MG63 (cell line): ENCODE data around the gene DDX54. TPM values are rescaled to one million over a fixed set of nuclear protein-coding genes. Genes with fewer than 3 reads are reported as not detected.
"Not testable (repeated sequence)": the region's sequence is repeated elsewhere in the genome, so short reads cannot be mapped to it uniquely, and the experiment has no call there.

Source experiments
- DNase-seq: peaks from one replicate; pipeline ENCODE4 v3.0.0-alpha.2; 2020
- H3K27me3 ChIP-seq: fragments of 250-450 bp; sonication (Bioruptor Pico); 2 replicates; pipeline ENCODE4 v1.5.1; 2020; ENCODE audit warnings: mild to moderate bottlenecking, moderate library complexity
- H3K36me3 ChIP-seq: fragments of 250-450 bp; sonication (Bioruptor Pico); 2 replicates; pipeline ENCODE4 v1.5.1; 2020; ENCODE audit warnings: mild to moderate bottlenecking, moderate library complexity
- H3K4me3 ChIP-seq: fragments of 250-450 bp; sonication (Bioruptor Pico); 2 replicates; pipeline ENCODE4 v1.5.1; 2020; ENCODE audit warnings: mild to moderate bottlenecking, moderate library complexity
- H3K9me3 ChIP-seq: fragments of 250-450 bp; sonication (Bioruptor Pico); 2 replicates; pipeline ENCODE4 v1.5.1; 2020; ENCODE audit warnings: mild to moderate bottlenecking, moderate library complexity
- total RNA-seq: library from RNA; depleted of rRNA; stranded (reverse); fragments of >200 nt; shearing (Covaris generic); gene quantifications from 2 replicates; pipeline ENCODE4 v1.2.3, GENCODE V29; 2014; ENCODE audit warnings: low replicate concordance

The DDX54 gene
- total RNA-seq, 1 experiment from 2014 or later = 80.5 TPM

DNA sequence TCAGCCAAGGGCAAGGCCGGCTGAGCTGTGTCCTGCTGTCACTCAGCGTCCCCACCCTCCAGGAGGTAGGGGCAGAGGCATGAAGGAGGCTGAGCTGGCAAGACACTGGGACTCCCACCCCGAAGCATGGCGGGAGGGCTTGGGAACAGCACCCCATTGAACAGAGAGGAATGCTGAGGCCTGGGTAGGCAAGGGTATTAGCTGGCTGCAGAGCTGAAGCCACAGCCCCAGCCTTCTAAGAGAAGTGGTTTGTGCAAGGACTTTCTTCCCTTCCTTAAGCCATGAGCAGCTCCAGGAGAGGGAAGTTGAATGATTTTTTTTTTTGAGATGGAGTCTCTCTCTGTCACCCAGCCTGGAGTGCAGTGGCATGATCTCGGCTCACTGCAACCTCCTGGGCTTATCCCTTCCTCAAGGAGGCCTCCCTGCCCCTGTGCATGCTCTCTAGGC, 42.4 kb downstream of the DDX54 start:
- no peaks in the 10 kb centered on the region for H3K27me3 ChIP-seq
- no peaks in the 10 kb centered on the region for H3K36me3 ChIP-seq
- no peak for DNase-seq
- no peaks in the 10 kb centered on the region for H3K9me3 ChIP-seq
- H3K4me3 ChIP-seq = no peak overlapping the region

DNA sequence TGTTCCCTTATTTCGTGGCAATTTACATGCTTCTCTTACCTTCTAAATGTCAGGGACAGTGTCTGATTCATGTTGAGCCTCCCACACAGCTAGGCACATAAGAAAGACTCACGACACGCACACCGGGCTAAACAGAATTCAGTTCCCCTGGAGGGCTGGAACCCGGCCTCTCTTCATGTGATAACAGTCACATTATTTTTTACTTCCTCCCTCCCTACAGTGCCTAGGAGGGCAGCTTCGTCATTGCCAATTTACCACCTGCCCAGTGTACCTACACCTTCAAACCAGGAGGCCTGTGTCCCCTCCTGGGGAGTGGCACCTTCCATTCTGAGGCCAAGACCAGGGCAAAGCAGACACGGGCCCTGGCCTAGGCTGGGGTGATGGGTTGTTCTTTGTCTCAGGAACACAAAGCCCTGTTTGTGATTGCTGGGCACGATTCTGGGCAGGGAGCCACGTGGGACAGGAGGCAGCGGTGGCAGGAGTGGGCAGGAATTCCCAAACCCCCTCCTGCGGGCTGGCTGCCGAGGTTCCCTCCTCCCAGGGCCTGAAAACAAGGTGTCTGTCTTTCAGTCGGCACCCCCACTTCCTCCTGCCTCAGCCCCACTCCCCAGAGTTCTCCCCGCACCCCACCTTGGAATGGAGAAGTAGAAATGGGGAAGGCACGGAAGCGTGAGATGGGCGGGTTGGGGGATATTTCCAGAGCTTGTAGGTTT, 42.9 kb downstream of the DDX54 start:
- Histone ChIP-seq H3K27me3 (no peaks in the 10 kb centered on the region), H3K36me3 (no peaks in the 10 kb centered on the region), H3K9me3 (no peaks in the 10 kb centered on the region), H3K4me3 (no peak overlapping the region)
- no peak for DNase-seq

DNA sequence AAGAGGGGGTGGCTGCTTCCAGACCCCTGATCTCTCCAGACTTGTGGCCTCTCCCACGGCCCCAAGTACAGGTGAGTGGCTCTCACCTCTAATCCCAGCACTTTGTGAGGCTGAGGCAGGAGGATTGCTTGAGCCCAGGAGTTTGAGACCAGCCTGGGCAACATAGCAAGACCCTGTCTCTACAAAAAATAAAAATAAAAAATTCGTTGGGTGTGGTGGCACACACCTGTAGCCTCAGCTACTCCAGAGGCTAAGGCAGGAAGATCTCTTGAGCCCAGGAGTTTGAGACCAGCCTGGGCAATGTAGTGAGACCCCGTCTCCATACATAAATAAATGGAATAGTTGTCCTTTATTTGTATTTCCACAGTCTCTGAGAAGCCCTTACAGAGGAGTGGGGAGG, 43.6 kb downstream of the DDX54 start:
- H3K9me3 ChIP-seq, H3K27me3 ChIP-seq, H3K4me3 ChIP-seq, DNase-seq, H3K36me3 ChIP-seq: not testable (repeated sequence)

DNA sequence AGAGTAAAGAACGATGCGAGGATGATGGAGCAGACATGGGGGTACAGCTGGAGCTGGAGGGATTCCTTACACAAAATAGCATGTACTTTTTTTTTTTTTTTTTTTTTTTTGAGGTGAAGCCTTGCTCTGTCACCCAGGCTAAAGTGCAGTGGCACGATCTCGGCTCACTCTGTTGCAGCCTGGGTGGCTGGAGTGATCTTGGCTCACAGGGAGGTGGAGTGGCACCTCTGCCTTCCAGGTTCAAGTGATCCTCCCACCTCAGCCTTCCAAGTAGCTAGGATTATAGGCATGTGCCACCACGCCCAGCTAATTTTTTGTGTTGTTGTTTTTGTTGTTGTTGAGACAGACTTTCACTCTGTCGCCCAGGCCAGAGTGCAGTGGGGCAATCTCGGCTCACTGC, 44.6 kb downstream of the DDX54 start:
- Histone ChIP-seq H3K9me3 (no peaks in the 10 kb centered on the region), H3K36me3 (no peaks in the 10 kb centered on the region), H3K4me3 (no peak overlapping the region), H3K27me3 (no peaks in the 10 kb centered on the region)
- no peak for DNase-seq

DNA sequence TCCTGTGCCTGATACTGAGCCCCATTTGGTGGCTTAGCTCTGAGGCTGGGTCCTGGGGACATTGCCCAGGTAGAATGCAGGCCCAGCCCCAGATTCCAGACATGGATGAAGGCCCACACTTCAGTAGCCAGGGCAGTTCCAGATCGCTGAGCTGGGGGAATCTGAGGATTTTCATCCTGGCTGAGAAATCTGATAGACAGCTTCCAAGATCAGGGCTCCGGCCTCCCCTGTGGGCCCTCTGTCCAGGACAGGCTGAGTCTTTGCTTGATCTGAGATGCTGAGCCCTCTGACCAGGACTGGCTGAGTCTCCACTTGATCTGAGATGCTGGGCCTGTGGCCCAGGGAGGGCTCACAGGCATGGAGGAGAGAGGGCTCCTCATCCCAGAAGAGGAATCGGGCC, 46.5 kb downstream of the DDX54 start:
- no peak for DNase-seq
- H3K36me3 ChIP-seq = no peaks in the 10 kb centered on the region
- no peak overlapping the region for H3K4me3 ChIP-seq
- H3K9me3 ChIP-seq = no peaks in the 10 kb centered on the region
- H3K27me3 ChIP-seq = no peaks in the 10 kb centered on the region

DNA sequence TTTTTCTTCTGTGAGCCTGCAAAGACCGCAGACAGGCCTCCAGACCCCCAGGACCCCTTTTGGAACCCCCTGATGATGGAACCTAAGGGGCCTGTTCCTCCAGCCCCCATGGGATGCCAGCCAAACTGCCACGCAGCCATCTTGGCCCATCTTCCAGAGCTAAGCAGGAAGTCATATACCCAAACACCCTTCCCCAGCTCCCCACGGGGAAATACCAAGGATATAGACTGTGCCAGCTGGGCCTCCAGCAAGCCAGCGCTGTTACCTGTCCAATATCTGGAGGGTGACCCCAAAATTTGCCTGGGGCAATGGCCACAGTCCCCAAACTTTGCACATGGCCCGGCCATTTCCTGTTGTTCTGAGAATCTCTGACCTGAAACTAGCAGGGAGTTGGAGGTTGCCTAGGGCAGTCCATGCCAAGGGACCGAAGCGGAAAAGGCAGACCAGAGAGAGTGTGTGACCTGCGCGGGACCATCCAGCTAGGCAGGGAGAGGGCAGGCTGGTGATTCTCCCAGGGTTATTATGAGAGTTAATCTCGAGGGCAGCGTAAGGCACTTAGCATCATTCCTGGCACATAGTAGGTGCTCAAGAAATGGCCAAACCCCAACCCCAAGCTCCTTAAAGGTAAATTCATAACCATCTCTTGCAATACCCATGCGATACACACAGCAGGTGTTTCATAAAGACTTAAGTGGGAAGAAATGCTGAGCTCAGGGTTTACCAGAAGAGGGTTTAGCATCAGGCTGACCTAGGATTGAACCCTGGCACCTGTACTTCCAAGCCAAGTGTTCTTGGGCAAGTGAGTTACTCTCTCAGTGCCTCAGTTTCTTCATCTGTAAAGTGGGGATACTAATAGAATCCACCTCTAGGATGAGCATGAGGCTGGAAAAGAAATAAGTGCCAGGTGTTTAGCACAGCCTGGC, 47.2 kb downstream of the DDX54 start:
- Histone ChIP-seq H3K9me3 (no peaks in the 10 kb centered on the region), H3K36me3 (no peaks in the 10 kb centered on the region), H3K27me3 (no peaks in the 10 kb centered on the region), H3K4me3 (no peak overlapping the region)
- DNase-seq = no peak

DNA sequence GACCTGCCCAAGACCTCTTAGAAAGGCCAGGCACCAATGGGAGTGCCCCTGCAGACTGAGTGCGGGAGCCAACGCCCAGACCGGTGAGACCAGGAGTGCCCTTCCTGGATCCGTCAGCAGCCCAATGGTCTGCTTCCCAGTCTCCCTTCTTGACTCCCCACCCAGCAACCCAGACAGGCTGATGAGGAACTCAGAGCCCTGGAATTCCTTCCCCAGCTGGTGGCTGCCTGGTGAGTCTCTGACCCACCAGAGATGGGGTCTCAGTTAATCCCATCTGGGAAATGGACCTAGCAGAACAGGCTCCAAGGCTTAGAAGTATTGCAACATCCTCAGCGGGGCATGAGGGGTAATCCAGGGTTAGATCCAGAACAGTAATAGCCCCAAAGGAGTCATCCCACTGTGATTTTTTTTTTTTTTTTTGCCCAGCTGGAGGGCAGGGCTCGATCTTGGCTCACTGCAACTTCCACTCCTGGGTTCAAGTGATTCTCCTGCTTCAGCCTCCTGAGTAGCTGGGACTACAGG, 48.2 kb downstream of the DDX54 start:
- no peak overlapping the region for H3K4me3 ChIP-seq
- no peak for DNase-seq
- H3K9me3 ChIP-seq = no peaks in the 10 kb centered on the region
- no peaks in the 10 kb centered on the region for H3K36me3 ChIP-seq
- H3K27me3 ChIP-seq = no peaks in the 10 kb centered on the region

DNA sequence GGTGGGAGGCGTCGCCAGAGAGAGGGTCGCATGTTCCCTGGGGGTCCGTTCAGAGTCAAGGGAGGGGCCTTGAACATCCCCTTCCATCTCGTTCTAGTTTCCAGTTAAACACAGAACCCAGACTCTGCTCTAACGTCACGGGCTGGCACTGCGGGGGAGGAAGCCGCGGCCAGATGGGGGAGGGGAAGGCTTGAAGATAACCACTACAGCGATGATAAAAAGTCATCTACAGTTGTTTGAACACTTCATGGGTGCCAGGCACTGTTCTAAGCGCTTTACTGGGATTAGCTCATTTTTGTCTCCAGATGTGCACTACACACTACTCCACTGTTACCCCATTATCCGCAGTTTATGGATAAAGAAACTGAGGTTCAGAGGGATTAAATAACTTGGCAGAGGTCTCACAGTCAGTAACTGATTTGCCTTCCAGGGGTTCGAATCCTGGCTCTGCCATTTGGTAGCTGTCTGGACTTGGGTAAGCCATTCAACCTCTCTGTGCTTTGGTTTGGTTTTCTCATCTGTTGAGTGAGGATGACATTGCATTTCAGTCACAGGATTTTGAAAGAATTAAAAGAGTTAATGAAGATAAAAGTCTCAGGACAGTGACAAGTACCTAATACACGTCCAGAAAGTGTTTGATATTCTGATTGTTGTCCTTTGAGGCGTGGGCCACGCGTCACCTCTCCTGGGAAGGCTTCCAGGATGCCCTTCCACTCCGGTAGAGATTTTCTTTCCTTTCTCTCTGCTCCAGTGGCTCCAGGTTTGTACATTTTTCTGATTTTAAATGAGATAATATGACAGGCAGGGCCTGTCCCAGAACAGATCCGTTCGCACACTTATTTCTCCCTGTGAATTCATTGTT, 48.9 kb downstream of the DDX54 start:
- Histone ChIP-seq H3K4me3 (no peak overlapping the region), H3K9me3 (no peaks in the 10 kb centered on the region), H3K27me3 (no peaks in the 10 kb centered on the region), H3K36me3 (no peaks in the 10 kb centered on the region)
- no peak for DNase-seq

DNA sequence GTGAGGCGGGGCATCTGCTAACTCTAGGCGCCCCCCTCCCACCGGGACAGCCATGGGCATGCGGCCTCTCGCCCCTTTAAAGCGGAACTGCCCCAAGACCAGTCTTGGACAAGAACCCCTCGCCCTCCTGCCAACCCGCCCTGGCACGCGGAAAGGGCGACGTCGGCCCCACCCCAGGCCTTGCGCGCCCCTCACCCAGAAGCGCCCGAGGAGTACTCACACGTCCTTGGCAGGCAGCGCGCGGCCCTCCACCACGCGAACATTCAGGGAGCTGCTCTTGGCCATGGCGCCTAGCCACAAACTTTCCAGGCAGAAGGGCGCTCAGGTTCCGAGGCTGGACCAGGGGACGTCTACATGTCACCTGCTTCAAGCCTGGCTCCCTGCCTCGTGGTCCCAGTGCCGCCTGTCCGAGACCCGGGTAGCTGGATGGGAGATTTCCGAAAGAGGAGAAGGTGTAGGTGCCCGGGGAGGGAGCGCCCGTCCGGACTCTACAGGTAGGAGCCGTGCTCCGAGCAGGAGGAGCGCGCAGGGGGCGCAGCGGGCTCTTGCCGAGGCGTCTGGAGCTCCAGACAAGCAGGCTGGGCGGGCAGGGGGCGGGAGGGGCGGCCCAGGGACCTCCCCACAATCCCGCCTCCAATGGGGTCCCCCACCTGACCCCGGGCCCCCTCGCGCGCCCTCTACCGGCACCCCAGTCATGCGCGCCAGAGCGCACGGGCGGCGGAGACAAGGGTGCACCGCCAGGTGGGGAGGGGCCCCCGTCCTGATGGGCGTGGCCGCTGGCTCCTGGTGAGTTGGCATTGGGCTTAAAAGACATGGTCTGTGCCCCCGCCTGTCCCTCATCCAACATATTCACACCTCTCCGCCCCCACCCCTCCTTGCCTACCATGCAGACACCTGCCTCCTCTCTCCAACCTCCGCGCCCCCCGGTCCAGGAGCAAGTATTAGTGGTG, 49.8 kb downstream of the DDX54 start, which contains the start of gene RASAL1:
TSS of gene RASAL1 (minus strand) at position 584 of the 950 bp plus-strand sequence. CDS start at position 285, 299 bp downstream.
- DNase-seq = no peak
- no peak within 1 kb of the TSS for H3K4me3 ChIP-seq
- H3K9me3 ChIP-seq = no peaks in the 10 kb centered on the region
- H3K27me3 ChIP-seq = no peaks in the 10 kb centered on the region
- no peaks in the 10 kb centered on the region for H3K36me3 ChIP-seq

DNA sequence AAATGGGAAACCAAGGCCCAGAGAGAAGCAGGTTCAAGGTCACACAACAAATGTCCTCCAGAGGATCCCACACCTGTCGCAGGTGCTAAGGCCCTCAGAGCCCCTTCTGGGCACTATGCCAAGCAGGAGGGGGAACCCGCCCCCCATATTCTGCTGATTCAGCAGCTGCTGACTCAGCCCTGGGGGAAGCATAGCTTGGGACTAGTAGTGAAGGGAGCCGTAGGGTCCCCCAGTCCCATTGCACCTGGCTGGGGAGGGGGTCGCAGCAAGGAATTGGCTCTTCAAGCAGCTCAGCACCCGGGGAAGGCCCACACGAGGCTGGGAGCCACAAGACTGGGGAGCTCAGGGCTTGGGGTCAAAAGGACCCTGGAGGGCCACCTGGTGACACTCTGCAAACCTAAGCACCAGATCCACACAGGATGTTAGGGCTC, 50.7 kb downstream of the DDX54 start:
- Histone ChIP-seq H3K4me3 (no peak overlapping the region), H3K27me3 (no peaks in the 10 kb centered on the region)

DNA sequence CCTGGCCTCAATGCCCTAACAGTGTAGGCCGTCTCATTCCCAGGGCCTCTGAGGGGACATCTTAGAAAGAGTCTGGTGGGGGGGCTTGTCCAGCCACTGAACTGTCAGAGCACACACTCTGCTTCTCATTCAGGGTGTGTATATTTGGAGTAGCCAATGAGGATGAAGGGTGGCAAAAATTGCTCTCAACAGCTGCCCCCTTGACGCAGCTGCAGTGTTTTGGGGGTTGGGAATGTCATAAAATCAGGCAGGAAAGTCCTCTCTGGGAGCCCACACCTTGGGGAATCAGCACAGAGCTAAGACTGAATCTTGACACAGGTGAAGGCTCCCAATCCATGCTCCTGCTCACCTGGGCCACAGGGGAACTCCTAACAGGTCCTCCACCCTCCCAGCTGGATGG, 51.2 kb downstream of the DDX54 start:
- no peaks in the 10 kb centered on the region for H3K27me3 ChIP-seq
- DNase-seq = no peak

More for the DNA sequence above, 50.7 kb downstream of the DDX54 start:
- H3K9me3 ChIP-seq = no peaks in the 10 kb centered on the region
- DNase-seq = no peak
- H3K36me3 ChIP-seq = no peaks in the 10 kb centered on the region

DNA sequence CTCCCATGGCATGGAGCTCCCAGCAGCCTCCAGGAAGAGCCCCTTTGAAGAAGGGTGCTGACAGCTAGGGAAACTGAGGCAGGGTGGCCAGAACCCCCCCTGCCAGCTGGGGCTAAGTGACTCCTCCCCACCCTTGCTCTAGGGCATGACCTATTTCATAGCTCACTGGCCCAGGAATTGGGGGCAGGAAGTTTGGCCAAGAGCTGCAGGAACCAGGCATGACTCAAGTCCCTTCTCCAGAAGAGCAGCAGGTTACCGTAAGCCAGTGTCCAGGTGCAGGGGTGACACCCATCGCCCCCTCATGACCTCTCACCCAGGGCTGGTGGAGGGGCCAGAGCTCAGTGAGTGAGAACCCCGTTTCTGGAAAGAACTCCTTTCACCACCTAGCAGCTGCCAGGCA, 51.6 kb downstream of the DDX54 start:
- DNase-seq = no peak
- no peaks in the 10 kb centered on the region for H3K27me3 ChIP-seq
- no peaks in the 10 kb centered on the region for H3K9me3 ChIP-seq

More for the DNA sequence above, 51.2 kb downstream of the DDX54 start:
- Histone ChIP-seq H3K36me3 (no peaks in the 10 kb centered on the region), H3K4me3 (no peak overlapping the region), H3K9me3 (no peaks in the 10 kb centered on the region)

DNA sequence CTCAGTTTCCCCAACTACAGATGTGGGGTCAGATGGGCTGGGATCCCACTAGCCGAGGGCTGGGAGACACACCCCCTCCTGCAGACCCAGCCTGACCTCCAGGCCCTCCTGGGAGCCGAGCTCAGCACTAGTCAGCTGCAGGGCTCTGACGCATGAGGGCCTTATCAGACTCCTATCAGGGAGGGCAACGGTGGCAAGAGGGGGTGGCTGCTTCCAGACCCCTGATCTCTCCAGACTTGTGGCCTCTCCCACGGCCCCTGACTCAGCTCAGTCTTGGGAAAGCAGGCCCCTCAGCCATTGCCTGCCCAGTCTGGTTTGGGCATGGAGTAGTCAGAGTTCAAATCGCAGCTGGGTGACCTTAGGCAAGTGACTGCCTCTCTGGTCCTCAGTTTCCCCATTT, 52.2 kb downstream of the DDX54 start:
- DNase-seq = no peak

More for the DNA sequence above, 51.6 kb downstream of the DDX54 start:
- no peaks in the 10 kb centered on the region for H3K36me3 ChIP-seq
- no peak overlapping the region for H3K4me3 ChIP-seq

DNA sequence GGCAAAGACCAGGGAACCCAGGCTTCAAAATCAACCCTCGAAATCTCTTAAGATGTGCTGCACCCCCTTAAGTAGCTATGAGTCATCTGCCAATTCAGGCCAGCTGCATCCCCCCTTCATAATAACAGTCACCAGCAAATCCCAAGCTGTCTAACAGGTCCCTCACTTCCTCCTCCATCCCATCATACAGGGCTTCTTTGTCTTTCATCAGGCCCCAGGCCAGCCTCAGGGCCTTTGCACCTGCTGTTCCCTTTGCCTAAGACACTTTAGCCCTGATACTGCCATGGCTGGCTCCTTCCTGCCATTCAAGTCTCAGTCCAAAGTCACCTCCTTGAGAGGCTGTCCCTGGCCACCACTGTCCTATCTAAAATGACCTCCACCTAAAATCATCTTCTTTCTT, 53.7 kb downstream of the DDX54 start:
- Histone ChIP-seq H3K36me3 (no peaks in the 10 kb centered on the region), H3K27me3 (no peaks in the 10 kb centered on the region; the same call in 1 of the 2 replicates), H3K4me3 (no peak overlapping the region), H3K9me3 (no peaks in the 10 kb centered on the region)
- no peak for DNase-seq

More for the DNA sequence above, 52.2 kb downstream of the DDX54 start:
- Histone ChIP-seq H3K9me3 (no peaks in the 10 kb centered on the region), H3K27me3 (no peaks in the 10 kb centered on the region; the same call in 1 of the 2 replicates), H3K36me3 (no peaks in the 10 kb centered on the region), H3K4me3 (no peak overlapping the region)

DNA sequence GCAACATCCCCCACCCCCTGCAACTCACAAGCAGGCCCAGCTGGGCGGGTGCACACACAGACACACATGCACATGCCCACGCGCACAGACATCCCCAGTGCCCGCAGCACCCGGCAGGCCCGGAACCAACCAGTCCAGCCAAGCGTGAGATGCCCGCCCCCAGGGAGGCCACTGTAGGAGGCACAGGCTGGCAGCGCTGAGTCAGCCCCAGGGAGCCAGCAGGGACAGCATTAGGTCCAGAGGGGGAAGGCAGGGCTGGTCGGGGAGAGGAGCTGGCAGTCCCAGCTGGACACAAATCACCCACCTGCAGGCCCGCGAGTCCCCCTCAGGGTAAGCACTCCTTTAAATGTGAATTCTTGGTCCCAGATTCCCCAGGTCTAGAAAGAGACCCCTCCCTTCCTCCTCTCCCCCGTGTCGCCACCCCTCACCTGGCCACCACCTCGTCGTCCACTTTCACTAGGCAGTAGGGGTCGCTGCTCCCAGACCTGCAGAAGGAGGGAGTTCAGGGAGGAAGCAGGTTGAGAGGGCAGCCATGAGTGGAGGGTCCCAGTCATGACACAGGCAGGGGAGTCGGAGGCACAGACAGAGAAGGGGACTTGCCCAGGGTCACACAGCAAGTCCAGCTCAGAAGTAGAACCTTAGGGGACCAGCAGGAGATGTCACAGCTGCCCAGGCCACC, 54.7 kb downstream of the DDX54 start:
- H3K27me3 ChIP-seq = no peaks in the 10 kb centered on the region; the same call in 1 of the 2 replicates
- no peaks in the 10 kb centered on the region for H3K9me3 ChIP-seq
- H3K4me3 ChIP-seq = no peak overlapping the region
- no peaks in the 10 kb centered on the region for H3K36me3 ChIP-seq
- DNase-seq = peak; percentile 36
